MM.1S (cell line): ENCODE measurements around the gene C1orf21.

Source experiments
- EZH2 ChIP-seq: fragments of 300-600 bp; sonication (generic); optimal IDR thresholded peaks from 2 replicates; pipeline ENCODE3; 2017; ENCODE audit warnings: low read depth, mild to moderate bottlenecking, antibody characterized with exemption, low read length, mixed read lengths
- TF ChIP-seq, protein P1 (sequence below): fragments of 300-600 bp; sonication (generic); IDR thresholded peaks from 2 replicates; pipeline ENCODE4 v1.5.1; 2016; ENCODE audit warnings: antibody characterized with exemption, low read length, mixed read lengths

DNA sequence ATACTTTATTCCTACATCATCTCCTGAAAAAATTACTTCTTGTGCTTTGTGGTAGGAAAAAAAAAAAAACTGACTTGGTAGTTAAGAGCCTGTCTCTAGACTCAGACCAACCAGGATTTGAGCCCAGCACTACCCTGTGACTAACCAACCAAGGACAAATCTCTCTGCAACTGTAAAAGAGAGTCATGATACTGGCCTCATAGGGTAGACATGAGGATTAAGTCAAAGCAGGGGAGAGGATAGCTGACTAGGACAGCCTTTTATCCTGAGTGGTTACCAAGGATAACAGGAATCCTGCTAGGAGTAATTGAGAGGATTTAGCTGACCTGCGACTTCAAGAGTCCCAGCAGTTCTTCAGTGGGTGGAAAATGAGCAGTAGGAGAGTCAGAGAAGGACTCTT is 112.8 kb downstream of the C1orf21 start:
- TF ChIP-seq, protein P1, sequence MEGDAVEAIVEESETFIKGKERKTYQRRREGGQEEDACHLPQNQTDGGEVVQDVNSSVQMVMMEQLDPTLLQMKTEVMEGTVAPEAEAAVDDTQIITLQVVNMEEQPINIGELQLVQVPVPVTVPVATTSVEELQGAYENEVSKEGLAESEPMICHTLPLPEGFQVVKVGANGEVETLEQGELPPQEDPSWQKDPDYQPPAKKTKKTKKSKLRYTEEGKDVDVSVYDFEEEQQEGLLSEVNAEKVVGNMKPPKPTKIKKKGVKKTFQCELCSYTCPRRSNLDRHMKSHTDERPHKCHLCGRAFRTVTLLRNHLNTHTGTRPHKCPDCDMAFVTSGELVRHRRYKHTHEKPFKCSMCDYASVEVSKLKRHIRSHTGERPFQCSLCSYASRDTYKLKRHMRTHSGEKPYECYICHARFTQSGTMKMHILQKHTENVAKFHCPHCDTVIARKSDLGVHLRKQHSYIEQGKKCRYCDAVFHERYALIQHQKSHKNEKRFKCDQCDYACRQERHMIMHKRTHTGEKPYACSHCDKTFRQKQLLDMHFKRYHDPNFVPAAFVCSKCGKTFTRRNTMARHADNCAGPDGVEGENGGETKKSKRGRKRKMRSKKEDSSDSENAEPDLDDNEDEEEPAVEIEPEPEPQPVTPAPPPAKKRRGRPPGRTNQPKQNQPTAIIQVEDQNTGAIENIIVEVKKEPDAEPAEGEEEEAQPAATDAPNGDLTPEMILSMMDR: no peak
- no peak for TF ChIP-seq EZH2
